K562 (cell line): ENCODE measurements around the gene C17orf78. TPM values are rescaled to one million over a fixed set of nuclear protein-coding genes. Genes with fewer than 3 reads are reported as not detected.
A peak's percentile ranks its signal among the peaks of the same experiment; 100 is the strongest.

Experiments
- ARID4B ChIP-seq: sonication (generic); formaldehyde crosslinking; IDR thresholded peaks from 2 replicates; pipeline ENCODE4 v1.8.0; 2022; ENCODE audit warnings: mild to moderate bottlenecking, missing genetic modification reagents
- BCLAF1 ChIP-seq, 2 experiments: fragments of 450-650 bp in 1 of 2; IDR thresholded peaks; 2 replicates each; pipeline ENCODE4 v1.6.1; 2011 to 2017; ENCODE audit warnings: low read depth in 2 of 2, antibody characterized with exemption in 1 of 2, borderline replicate concordance in 1 of 2, low read length in 1 of 2, mild to moderate bottlenecking in 1 of 2, mixed read lengths in 1 of 2; ENCODE audit not compliant: control insufficient read depth in 1 of 2
- E2F1 ChIP-seq: sonication (generic); formaldehyde crosslinking; IDR thresholded peaks from 2 replicates; pipeline ENCODE4 v1.8.1; 2023; ENCODE audit warnings: mild to moderate bottlenecking, missing genetic modification reagents, moderate library complexity
- E2F3 ChIP-seq: fragments of 250-450 bp; sonication (Bioruptor Pico); IDR thresholded peaks from 2 replicates; pipeline ENCODE4 v1.4.0; 2020; ENCODE audit warnings: mild to moderate bottlenecking
- FOS ChIP-seq: IDR thresholded peaks from 3 replicates; pipeline ENCODE4 v1.6.1; 2011; ENCODE audit not compliant: insufficient read length; ENCODE audit errors: extremely low read depth
- HMGN3 ChIP-seq: IDR thresholded peaks from 2 replicates; pipeline ENCODE4 v1.6.1; 2011; ENCODE audit warnings: borderline replicate concordance, low read depth, mild to moderate bottlenecking, mixed read lengths, low read length; ENCODE audit not compliant: insufficient read length; ENCODE audit errors: extremely low read depth
- MNT ChIP-seq, 2 experiments: fragments of 450-650 bp; conservative IDR thresholded peaks; 2 replicates each; pipeline ENCODE4 v1.6.1; 2017; ENCODE audit warnings: mild to moderate bottlenecking in 2 of 2, moderate library complexity in 2 of 2
- RBM39 ChIP-seq: fragments of 200-400 bp; formaldehyde crosslinking; optimal IDR thresholded peaks from 2 replicates; pipeline ENCODE3; 2018; ENCODE audit warnings: low read depth, low read length
- TEAD4 ChIP-seq, 2 experiments: sonication (generic) in 1 of 2; formaldehyde crosslinking in 1 of 2; IDR thresholded peaks; 2 replicates each; pipeline versions ENCODE4 v1.6.1 to v1.8.0; 2012 to 2022; ENCODE audit warnings: borderline replicate concordance in 1 of 2, inconsistent platforms in 1 of 2, low read length in 1 of 2, mild to moderate bottlenecking in 1 of 2, missing genetic modification reagents in 1 of 2
- ZHX1 ChIP-seq: fragments of 150-350 bp; conservative IDR thresholded peaks from 2 replicates; pipeline ENCODE4 v1.6.1; 2014; ENCODE audit warnings: low read length
- ZNF239 ChIP-seq: fragments of 250-450 bp; sonication (Bioruptor Pico); IDR thresholded peaks from 2 replicates; pipeline ENCODE4 v1.4.0; 2020; ENCODE audit warnings: mild to moderate bottlenecking
- polyA plus RNA-seq, 8 experiments: library from polyadenylated mRNA; depleted of rRNA in 4 of 8; stranded (reverse) in 5 of 8; unstranded in 3 of 8; fragments of >200 nt; fragmentation: Nextera tagmentation in 2 of 8; fragmentation: Illumina TruSeq in 1 of 8; extraction: Ambion mirVana in 2 of 8; extraction: Trizol in 1 of 8; gene quantifications; 2 replicates each; pipeline versions ENCODE4 v1.2.1 to v1.2.3, GENCODE V29; 2011 to 2014; ENCODE audit warnings: inconsistent platforms in 1 of 8, missing spikeins in 1 of 8
- total RNA-seq, 7 experiments: library from RNA; depleted of rRNA in 6 of 7; stranded (reverse); fragments of >200 nt in 6 of 7; fragmentation: Illumina TruSeq in 2 of 7; extraction: Trizol in 2 of 7; gene quantifications; 2 replicates each; pipeline versions ENCODE4 v1.2.1 to v1.2.3, GENCODE V29; 2011 to 2021; ENCODE audit warnings: low replicate concordance in 1 of 7

The C17orf78 gene
- total and polyA plus RNA-seq, 9 of the 15 experiments (the other 6 are each of a cell fraction or from before 2014, with no cell fraction given), result not detected

- TF ChIP-seq ZHX1 (no peak), BCLAF1 (IDR thresholded peaks at IDR 0.05; ENCODE audit: borderline replicate concordance in 1 of 2, control insufficient read depth in 1 of 2, low read depth in 2 of 2, low read length in 1 of 2) (no peak), E2F1 (CRISPR knock-in tag) (peak; percentile 56; the same call in 1 of the 2 replicates), MNT (conservative IDR thresholded peaks at IDR 0.05) (peak in 1 of 2 experiments; percentile 51; a peak in 2 of 4 replicates), E2F3 (no peak), TEAD4 (IDR thresholded peaks at IDR 0.05; ENCODE audit: low read length) (no peak), TEAD4 (CRISPR knock-in tag; IDR thresholded peaks at IDR 0.05; ENCODE audit: borderline replicate concordance) (no peak), FOS (no peak), ARID4B (peak; percentile 42; the same call in 1 of the 2 replicates), HMGN3 (no peak), RBM39 (no peak), ZNF239 (no peak)
These were observed 30.3 kb downstream of the C17orf78 start (continued) for GRCh38 chr17:37405955-37406634.
